ENCODE measurements around the gene TMEM74B.
"Not testable (repeated sequence)": the region's sequence is repeated elsewhere in the genome, so short reads cannot be mapped to it uniquely, and the experiment has no call there.

TMEM74B gene

GRCh38 chr20:1178623-1179022 is 6.2 kb downstream of the TMEM74B start:
- no peak for DNase-seq (ENCODE audit: low spot score)

GRCh38 chr20:1178103-1178502 is 6.7 kb downstream of the TMEM74B start:
- no peak for DNase-seq (ENCODE audit: low spot score)

- peak; percentile 36 for DNase-seq (ENCODE audit: low spot score)
Observed at GRCh38 chr20:1177680-1178079, 7.1 kb downstream of the TMEM74B start.

GRCh38 chr20:1174787-1175186 is 10.0 kb downstream of the TMEM74B start:
- no peak for DNase-seq (ENCODE audit: low spot score)

- no peak for DNase-seq (ENCODE audit: low spot score)
Observed at GRCh38 chr20:1173698-1174097, 11.1 kb downstream of the TMEM74B start.

GRCh38 chr20:1171461-1172093 is 13.2 kb downstream of the TMEM74B start:
- peak; percentile 45 for DNase-seq (ENCODE audit: low spot score)

GRCh38 chr20:1169224-1169623 is 15.6 kb downstream of the TMEM74B start:
- no peak for DNase-seq (ENCODE audit: low spot score)

GRCh38 chr20:1166948-1167720 is 17.6 kb downstream of the TMEM74B start:
- no peak for DNase-seq (ENCODE audit: low spot score)

- DNase-seq (ENCODE audit: low spot score), result no peak
Observed at GRCh38 chr20:1165941-1166340, 18.8 kb downstream of the TMEM74B start.

GRCh38 chr20:1165521-1165920 is 19.3 kb downstream of the TMEM74B start:
- no peak for DNase-seq (ENCODE audit: low spot score)

GRCh38 chr20:1164871-1165270 is 19.9 kb downstream of the TMEM74B start:
- DNase-seq (ENCODE audit: low spot score), result no peak

GRCh38 chr20:1163653-1164052 is 21.1 kb downstream of the TMEM74B start:
- DNase-seq (ENCODE audit: low spot score), result no peak

- DNase-seq (ENCODE audit: low spot score), result no peak
Observed at GRCh38 chr20:1163105-1163504, 21.7 kb downstream of the TMEM74B start.

GRCh38 chr20:1160991-1161390 is 23.8 kb downstream of the TMEM74B start:
- no peak for DNase-seq (ENCODE audit: low spot score)

GRCh38 chr20:1160496-1160895 is 24.3 kb downstream of the TMEM74B start:
- no peak for DNase-seq (ENCODE audit: low spot score)

- DNase-seq (ENCODE audit: low spot score), result no peak
Observed at GRCh38 chr20:1155342-1155741, 29.4 kb downstream of the TMEM74B start.

- DNase-seq (ENCODE audit: low spot score), result no peak
Observed at GRCh38 chr20:1154691-1155090, 30.1 kb downstream of the TMEM74B start.

- DNase-seq (ENCODE audit: low spot score), result no peak
Observed at GRCh38 chr20:1154226-1154625, 30.6 kb downstream of the TMEM74B start.

GRCh38 chr20:1150968-1151367 is 33.8 kb downstream of the TMEM74B start:
- DNase-seq (ENCODE audit: low spot score), result no peak

GRCh38 chr20:1150218-1150617 is 34.6 kb downstream of the TMEM74B start:
- no peak for DNase-seq (ENCODE audit: low spot score)

- not testable (repeated sequence) for DNase-seq (ENCODE audit: low spot score)
Observed at GRCh38 chr20:1149812-1150211, 35.0 kb downstream of the TMEM74B start.

GRCh38 chr20:1146957-1147356 is 37.8 kb downstream of the TMEM74B start:
- no peak for DNase-seq (ENCODE audit: low spot score)

GRCh38 chr20:1144401-1145172 is 40.2 kb downstream of the TMEM74B start:
- DNase-seq (ENCODE audit: low spot score), result no peak
